NOMO-1 treated with DMSO at 0.1 percent for 48 hours (cell line): ENCODE data around the gene TMEM184A.

Experiments
- DNase-seq: peaks from one replicate; lab custom pipeline; 2025; ENCODE audit not compliant: unreplicated experiment; lab: John Stamatoyannopoulos, UW

TMEM184A gene

DNA sequence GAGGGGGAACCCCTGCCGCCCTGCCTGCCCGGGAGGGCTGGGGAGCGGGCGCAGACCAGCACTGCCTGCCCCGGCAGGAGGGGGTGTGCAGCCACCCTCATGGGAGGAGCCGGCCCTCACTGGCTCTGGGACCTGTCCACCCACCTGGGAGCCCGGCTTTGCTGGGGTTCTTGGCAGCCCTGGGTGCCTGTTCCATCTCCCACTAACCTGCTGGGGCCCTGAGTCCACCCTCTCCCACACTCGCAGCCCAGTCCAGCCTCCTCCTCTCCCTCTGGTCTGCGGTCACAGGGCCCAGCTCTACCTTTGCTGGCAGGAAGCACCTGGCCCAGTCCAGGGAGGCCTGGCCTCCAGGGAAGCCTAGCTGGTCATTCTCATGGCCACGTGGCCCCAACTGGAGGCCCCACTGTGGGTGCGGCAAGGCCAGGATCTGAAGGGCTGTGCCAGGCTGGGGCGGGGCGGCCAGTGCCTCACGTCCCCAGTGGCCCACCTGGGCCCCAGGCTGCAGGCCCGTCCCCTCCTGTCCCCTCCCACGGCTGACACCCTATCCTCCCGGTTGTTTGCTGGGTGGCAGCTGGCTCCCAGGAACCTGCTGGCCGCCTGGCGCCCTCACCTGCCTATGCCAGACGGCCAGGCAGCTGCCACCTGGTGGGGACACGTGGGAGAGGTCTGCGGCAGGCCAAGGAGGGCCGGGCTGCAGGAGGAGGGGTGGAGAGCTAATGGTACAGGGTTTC, at the start of gene TMEM184A:
Gene TMEM184A (minus strand): TSS at position 393 of the 731 bp plus-strand sequence. CDS start 721 bp downstream, outside the sequence.
- DNase-seq: no peak

DNA sequence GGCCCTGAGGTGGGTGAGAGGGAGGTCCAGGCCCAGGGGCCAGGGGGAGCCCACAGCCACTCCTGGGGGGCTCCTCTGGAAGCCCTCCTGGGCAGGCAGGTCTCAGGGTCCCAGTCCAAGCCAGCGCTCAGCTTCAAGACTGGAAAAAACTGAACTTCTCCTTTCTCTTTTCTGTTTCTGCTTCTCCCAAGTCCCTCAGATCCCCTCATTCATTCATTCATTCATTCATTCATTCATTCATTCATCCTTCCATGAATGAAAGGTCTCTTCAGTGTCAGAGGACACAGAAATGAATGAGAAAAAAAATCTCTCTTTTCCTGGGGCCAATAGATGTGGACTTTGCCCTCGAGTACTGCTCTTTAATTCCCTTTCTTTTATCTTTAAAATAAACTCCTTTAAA, 48.4 kb upstream of the TMEM184A start:
- DNase-seq: no peak

DNA sequence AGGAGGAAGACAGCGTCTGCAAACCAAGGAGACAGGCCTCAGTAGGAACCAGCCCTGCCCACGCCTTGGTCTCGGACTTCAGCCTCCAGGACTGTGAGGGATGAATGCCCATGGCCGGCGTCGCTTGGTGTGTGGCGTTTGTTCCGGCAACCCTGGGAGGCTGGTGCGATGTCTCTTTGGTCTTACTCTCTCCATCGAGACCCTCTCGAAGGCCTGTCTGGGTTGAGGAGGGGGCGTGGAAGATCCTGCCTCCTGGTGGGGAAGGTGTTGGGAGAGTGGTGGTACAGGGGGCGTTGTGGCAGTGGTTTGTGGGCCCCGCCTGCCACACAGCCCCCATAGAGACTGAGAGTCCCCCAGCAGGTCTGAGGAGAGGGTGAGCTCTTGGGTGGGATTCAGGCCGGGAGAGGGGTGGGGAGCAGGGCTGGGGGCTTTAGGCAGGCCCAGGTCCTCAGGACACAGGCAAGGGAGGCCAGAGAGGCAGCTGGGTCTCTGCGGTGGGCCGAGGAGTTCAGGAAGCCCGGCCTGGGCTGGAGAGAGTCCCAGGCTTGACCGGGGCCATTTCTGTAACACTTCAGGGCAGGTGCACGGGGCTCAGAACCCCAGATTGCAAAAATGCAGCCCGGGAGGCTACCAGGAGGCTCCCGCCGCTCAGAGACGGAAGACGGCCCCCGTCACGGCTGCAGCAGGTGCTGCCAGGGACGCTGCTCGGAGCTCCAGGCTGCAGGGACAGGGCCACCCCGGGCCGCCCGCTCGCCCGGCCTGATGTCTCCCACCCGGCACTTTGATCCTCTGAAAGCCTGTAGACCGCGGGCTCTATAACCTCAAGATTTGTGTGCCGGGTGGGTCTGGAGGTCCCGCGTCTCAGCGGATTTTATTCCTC, 47.6 kb upstream of the TMEM184A start:
- DNase-seq: no peak

DNA sequence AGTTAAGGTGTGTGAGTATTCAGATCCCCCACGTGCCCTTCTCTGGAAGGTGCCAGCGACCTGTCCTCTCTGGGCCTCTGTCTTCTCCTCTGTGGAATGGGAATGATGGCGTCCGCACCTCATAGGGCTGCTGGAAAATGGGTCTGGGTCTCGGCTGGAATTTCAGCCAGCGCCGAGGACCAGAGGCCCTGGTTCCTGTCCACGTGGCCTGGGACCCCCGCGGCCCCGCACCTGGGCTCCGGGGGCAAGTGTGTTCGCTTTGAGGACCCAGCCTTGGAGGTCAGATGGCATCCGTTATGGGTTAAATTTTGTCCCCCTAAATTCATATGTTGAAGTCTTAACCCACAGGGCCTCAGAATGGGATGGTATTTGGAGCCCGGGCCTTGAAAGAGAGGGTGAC, 46.4 kb upstream of the TMEM184A start:
- DNase-seq: no peak

DNA sequence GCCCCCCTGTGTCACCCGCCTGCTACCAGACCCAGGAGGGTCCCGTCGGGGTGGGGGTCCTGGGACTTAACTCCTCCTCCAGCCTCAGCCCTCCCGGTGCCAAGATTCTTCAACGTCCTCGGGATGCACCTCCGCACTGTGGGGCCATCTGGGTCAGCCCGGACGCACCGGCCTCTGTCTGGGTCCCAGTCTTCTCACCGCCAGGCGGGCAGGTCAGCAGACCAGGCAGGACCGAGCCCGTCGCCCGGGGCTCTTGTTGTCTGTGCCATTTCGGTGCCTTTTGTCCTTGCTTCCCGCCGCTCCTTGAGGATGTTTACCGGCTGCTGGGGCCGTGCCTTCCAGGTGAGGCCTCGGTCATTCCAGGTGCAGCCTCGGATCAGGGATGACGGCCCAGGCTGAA, 46.0 kb upstream of the TMEM184A start:
- no peak for DNase-seq

DNA sequence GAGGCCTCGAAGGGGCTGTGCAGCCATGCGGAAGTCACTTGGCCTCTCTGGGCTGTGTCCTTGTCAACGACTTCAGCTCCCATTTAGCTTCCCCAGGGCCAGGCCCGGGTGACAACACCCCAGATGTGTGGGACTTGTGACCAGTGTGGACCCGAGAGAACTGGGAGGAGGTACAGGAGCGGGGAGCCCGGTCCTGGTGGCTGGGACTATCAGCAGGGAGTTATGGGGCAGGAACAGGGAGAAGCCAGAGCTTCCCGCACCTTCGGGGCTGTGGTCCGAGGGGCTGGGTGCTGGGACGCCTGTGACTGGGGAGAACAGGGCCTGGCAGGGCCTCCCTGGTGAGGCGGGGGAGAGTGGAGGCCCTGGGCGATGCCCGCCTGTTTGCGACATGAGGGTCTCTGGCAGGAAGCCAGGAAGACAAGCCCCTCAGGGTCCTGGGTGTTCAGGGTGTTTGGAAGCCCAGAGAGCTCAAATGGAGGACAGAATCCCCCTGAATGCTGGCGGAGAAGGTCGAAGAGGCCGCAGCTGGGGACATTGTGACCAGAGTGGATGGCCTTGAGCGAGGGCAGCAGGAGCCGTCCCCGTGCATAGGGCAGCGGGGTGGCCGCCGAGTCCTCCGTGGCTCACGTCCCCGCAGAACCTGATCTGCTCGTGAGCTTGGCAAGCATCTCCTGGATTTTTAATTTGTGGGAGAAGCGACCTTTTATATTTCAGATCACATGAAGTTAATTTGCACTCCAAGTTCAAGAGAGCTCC, 43.8 kb upstream of the TMEM184A start:
- DNase-seq: no peak

DNA sequence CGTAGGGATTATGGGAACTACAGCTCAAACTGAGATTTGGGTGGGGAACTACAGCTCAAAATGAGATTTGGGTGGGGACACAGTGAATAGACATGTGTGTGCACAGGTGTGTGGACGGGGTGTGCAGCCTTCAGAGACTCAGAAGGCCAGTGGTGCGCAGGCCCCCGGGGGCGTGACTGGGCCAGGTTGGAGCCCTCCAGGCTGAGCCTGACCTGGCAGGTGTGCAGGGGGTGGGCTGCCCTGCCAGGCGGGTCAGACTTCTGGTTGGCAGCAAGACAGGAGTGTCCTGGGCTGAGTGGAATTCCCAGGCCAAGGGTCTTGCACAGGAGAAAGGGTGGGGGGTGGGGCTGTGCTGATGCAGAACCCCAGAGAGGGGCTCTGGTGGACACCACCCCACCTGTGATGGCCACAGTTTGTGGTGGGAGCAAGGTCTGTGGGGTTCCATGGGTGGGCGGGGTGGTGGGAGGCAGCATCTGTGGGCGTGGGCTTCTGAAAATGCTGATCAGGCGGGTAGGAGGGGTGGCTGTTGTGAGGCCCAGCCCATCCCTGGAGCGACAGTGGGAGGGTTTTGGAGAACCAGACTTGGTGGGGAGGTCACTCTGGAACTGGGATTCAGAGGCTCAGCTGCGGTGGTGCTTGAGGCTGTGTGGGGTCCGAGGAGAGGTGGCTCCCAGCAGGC, 43.1 kb upstream of the TMEM184A start:
- DNase-seq: no peak

DNA sequence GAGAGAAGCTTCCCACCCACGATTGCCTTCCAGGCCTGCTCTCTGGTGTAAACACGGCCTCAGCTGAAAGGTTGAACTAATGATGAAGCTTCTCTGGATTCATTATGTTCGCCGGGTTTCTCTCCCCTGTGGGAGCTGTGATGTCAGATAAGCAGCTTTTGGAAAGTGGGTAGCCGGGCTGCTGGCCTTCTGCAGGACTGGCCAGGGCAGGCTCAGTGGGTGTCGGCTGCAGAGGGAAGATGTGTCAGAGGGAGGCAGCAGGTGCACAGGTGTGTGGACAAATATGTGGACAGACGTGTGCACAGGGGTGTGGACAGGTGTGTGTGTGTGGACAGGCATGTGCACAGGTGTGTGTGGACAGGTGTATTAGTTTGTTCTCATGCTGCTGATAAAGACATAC, 42.3 kb upstream of the TMEM184A start:
- DNase-seq: no peak

DNA sequence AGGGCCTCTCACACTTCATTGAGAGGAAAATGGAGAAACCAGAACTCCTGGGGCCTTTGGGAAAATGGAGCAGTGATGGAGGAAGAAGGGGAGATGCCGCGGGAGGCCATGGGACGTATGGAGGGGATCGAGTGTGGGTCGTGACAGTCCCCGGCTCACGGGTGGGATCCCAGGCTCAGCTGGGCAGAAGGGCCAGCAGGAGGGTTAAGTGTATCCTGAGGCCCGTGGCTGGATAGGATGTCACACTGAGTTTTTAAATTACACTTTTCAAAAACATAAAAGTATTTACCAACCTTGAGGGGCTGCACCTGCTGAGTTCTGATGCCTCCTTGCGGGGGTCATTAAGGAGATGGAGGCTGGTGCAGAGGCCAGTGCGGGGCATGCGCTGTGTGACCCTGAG, 41.8 kb upstream of the TMEM184A start:
- no peak for DNase-seq

DNA sequence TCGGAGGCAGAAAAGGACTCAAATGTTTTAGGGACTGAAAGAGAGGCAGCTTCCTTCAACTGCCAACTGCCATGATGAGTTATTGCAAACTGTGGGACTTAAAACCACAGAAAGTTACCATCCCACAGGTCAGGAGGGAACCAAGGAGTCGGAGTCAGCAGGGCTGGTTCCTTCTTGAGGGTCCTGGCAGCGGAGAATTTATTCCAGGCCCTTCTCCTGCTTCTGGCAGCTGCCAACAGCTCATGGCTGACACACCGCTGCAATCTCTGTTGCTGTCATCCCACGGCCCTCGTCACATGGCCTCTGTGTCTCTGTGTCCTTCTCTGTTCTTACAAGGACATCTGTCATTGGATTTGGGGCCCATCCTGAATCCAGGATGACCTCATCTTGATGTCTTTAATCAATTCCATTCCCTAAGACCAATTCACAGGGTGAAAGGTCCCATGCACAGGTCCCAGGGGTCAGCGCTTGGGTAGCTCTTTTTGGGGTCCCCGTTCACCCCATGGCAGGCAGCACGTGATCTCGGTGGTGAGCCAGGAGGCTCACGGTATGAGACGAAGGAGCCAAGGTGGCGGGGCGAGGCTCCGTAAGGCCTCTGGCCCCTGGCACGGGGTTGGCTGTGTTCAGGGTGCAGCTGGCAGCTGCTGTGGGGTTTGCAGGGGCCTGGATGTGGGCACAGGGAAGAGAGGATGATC, 41.2 kb upstream of the TMEM184A start:
- no peak for DNase-seq

DNA sequence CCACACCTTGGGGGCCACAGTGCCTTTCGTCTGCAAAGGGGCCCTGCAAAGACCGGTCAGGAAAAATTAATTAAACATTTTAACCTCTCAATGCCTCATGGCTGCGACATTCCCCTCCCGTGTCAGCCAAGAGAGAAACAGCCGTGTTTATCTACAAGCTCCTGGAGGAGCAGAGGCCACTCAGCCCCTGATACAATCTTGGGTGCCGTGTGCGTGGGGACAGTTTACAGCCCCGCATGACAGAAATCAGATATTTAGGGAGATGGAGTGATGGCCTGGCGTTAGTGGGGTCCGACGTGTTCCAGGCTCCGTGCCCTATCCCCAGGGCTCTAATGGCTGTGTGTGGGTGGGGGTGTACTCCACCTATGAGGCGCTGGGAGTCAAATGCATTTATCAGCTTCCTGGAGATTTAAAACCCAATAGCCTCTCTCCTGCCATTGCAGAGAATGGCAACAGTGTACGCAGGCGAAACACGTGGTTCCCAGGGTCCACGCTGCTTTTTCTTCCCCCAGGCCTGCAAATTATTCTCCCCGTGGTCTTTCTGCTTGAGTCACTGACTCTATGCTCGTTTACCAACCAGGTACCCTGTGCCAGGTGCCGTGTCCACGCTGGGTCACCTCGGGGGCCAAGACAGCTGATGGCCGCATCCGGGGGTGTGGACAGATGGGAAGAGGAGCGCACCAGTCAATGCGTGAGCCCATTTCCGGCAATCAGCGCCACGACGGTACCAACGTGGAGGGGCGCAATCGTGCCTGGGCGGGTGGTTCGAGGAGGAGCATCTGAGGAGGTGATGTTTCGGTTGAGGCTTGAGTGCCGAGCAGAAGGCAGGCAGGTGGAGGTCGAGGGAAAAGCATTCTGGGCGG, 40.4 kb upstream of the TMEM184A start:
- no peak for DNase-seq

DNA sequence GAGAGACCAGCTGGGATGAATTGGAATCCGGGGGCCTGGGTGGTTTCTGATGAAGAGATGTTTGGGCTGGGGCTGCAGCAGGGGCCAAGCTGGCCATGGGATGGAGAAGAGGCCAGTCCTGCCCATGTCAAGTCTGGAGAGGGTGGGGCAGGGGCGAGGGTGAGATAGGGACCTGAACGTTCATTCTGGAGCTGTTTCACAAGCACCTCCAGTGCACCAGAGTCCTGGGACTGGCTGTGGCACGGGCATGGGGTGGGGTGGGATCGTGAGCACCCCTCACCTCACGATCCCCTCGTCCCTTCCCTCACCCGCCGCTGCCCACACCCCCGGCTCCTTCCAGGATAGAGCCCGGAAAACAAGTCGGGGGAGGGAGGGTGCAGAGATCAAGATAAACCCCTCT, 39.6 kb upstream of the TMEM184A start:
- no peak for DNase-seq

DNA sequence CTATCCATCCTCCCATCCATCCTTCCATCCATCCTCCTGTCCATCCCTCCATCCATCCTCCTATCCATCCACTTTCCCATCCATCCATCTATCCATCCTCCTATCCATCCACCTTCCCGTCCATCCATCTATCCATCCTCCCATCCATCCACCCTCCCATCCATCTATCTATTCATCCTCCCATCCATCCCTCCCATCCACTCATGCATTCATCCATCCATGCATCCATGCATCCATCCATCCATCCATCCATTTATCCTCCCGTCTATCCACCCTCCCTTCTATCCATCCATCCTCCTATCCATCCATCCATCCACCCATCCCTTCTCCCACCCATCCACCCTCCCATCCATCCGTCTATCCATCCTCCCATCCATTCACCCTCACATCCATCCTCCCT, 39.0 kb upstream of the TMEM184A start:
- no peak for DNase-seq

DNA sequence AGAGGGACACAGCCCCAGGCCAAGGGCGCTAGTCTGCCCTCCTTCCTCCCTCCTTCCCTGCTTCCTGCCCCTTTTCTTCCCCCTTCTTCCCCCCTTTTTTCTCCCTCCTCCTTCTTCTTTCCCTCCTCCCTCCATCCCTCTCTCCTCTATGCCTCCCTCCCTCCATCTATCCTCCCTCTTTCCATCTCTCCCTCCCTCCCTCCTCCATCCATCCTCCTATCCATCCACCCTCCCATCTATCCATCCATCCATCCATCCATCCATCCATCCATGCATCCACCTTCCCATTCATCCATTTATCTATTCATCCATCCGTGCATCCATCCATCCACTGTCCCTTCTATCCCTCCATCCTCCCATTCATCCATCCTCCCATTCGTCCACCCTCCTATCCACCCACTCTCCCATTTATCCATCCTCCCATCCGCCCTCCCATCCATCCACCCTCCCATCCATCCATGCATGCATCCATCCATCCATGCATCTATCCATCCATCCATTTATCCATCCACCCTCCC, 38.0 kb upstream of the TMEM184A start:
- no peak for DNase-seq

DNA sequence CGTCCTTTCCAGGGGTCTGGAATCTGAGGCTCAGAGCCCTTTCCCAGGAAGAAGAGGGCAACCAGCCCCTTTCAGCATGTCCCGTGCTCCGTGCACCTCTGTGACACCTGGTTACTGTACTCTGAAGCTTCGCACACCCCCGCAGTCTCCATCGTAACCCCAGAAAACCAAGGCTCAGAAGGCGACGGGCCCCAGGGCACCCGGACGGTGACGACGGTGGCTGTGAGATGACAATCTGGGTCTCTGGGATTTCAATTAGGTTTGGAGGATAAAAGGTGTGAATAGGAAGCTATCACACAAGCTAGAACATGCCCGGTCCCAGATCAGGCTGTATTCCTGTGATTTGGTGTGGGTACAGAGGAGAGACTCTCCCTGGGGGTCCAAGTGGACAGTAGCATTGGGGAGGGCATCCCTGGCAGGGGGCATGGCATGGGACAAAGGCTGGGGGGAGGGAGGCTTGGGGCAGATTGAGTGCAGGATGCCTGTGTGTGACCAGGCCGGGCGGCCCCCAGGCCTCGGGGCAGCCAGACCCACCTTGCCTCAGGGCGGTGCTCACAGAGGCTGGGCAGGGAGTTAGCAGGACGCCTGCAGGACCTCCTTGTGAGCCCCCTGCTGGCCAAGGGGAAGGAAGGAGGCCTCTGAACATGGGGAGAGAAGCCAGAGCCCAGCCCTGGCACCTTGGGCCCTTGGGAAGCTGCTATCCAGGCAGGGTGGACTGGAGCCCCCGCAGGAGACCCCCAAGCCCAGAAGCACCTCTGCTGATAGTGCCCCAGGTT, 37.3 kb upstream of the TMEM184A start:
- DNase-seq: no peak

DNA sequence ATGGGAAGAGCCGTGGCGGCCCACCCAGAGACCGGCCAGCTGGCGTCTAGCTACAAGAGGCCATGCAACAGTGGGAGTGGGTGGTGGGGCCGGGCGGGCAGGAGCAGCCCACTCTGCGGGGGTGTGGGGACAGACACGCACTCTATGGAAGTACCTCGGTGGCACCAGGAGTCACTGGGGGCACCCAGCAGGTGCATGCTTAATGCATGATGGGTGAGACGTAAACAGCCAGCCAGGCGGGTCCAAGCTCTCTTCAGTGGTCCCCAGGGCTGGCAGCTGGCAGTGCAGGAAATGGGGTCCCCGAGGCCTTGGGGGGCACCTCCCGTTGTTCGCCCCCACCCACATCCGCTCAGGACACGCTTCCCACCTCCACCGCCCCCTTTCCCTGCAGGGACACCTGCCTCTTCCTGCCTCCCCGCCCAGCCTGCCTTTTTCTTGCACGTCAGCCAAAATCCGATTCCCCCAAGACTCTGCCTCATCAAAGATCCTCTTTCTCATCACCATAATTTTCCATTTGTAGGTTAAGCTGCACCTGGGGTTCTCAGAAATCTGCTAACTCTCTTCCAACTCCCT, 36.4 kb upstream of the TMEM184A start:
- no peak for DNase-seq

DNA sequence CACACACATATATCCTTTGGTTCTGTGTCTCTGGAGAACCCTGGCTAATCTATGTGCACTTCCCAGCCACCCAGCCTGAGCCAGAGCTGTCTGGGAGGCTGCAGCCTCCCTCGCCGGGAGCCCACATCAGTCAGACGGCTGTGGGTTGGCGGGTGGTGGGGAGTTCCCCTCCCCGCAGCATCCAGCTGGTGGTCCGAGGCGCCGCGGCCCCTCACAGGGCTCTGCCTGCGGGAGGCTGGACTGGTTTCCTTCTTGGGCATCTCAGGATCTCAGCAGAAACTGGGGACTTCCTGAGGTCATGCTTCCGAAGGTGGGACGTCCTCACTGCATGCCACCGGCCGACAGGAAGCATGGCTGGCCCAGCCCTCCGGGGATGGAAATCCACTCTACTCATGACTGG, 35.9 kb upstream of the TMEM184A start:
- no peak for DNase-seq

DNA sequence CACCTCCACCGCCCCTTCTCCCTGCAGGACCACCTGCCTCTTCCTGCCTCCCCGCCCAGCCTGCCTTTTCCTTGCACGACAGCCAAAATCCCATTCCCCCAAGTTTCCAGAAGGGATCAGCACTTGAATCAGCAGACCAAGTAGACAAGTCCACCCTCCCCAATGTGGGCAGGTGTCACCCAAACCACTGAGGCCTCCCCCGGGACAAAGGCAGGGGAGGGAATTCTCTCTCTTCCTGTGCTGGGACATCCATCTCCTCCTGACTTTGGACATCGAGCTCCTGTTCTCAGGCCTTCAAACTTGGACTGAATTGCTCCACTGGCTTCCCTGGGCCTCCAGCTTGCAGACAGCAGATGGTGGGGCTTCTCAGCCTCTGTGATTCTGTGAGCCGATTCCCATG, 35.4 kb upstream of the TMEM184A start:
- DNase-seq: no peak
